HG02973 (cell line): Measurements from ENCODE around the gene PURB.
A peak's percentile ranks its signal among the peaks of the same experiment; 100 is the strongest.
"Not testable (repeated sequence)": the region's sequence is repeated elsewhere in the genome, so short reads cannot be mapped to it uniquely, and the experiment has no call there.

ENCODE experiments used
- ATAC-seq: cut with Tn5 transposase; IDR thresholded peaks from one replicate; pipeline ENCODE4 v1.9.1; 2021; ENCODE audit warnings: moderate library complexity; ENCODE audit not compliant: unreplicated experiment

Gene PURB

GRCh38 chr7:44854644-44855364 is 30.5 kb downstream of the PURB start:
- no peak for ATAC-seq

- ATAC-seq = no peak
Measured at GRCh38 chr7:44853391-44853790, 31.9 kb downstream of the PURB start.

GRCh38 chr7:44852590-44852989 is 32.7 kb downstream of the PURB start:
- ATAC-seq = no peak

- no peak for ATAC-seq
Measured at GRCh38 chr7:44849885-44850544, 35.3 kb downstream of the PURB start.

GRCh38 chr7:44849259-44849884 is 36.0 kb downstream of the PURB start:
- ATAC-seq = no peak

GRCh38 chr7:44847920-44848634 is 37.3 kb downstream of the PURB start, which contains the start of gene H2AZ2:
Gene H2AZ2, minus strand, starts transcription at chr7:44848087. Its CDS starts 116 bp downstream, at chr7:44847971.
- ATAC-seq = peak; percentile 78

- ATAC-seq = peak; percentile 68
Measured at GRCh38 chr7:44847509-44847919, 37.8 kb downstream of the PURB start.

- no peak for ATAC-seq
Measured at GRCh38 chr7:44846816-44847508, 38.4 kb downstream of the PURB start.

- ATAC-seq = not testable (repeated sequence)
Measured at GRCh38 chr7:44846390-44846789, 38.9 kb downstream of the PURB start.

- no peak for ATAC-seq
Measured at GRCh38 chr7:44845451-44845850, 39.9 kb downstream of the PURB start.

GRCh38 chr7:44843440-44843839 is 41.9 kb downstream of the PURB start:
- ATAC-seq = not testable (repeated sequence)

- ATAC-seq = not testable (repeated sequence)
Measured at GRCh38 chr7:44842675-44843074, 42.7 kb downstream of the PURB start.

- ATAC-seq = no peak
Measured at GRCh38 chr7:44838751-44839150, 46.6 kb downstream of the PURB start.

- no peak for ATAC-seq
Measured at GRCh38 chr7:44827567-44827966, 57.8 kb downstream of the PURB start.
